ENCODE results near the gene RNASEH2C. TPM values are rescaled to one million over a fixed set of nuclear protein-coding genes. Genes with fewer than 3 reads are reported as not detected.
"Not testable (repeated sequence)": the region's sequence is repeated elsewhere in the genome, so short reads cannot be mapped to it uniquely, and the experiment has no call there.

Gene RNASEH2C
- total RNA-seq, 2 donors from 2014 or later = 35.4 to 37.1 TPM

- peaks cover 12 to 25% of the 10 kb centered on the region in 2 donors for H3K36me3 Mint-ChIP-seq (ENCODE audit: insufficient read depth in 2 of 2)
- H3K27ac Mint-ChIP-seq = peak overlapping the region; percentile 93
- ATAC-seq (replicated peaks in 1 of 2) (no peak), DNase-seq (no peak)
- no peaks in the 10 kb centered on the region for H3K9me3 Mint-ChIP-seq
- H3K4me3 Mint-ChIP-seq = peak overlapping the region; percentile 73 to 94
- peaks cover 56% of the 10 kb centered on the region for H3K4me1 Mint-ChIP-seq (ENCODE audit: low read depth)
- H3K27me3 Mint-ChIP-seq (ENCODE audit: low read depth) = no peaks in the 10 kb centered on the region
These were observed 7.2 kb downstream of the RNASEH2C start for GRCh38 chr11:65713212-65713969.

- no peak for ATAC-seq (replicated peaks in 1 of 2)
- peak overlapping the region; percentile 80 for H3K27ac Mint-ChIP-seq
These were observed 7.9 kb downstream of the RNASEH2C start for GRCh38 chr11:65712633-65713076.

GRCh38 chr11:65711785-65712632 is 8.6 kb downstream of the RNASEH2C start, which contains the start of gene KAT5:
TSS of gene KAT5 (plus strand) at chr11:65712252. CDS start at chr11:65712268, 16 bp downstream.
- Mint-ChIP-seq H3K27ac (peak within 1 kb of the TSS; percentile 80), H3K9me3 (no peaks in the 10 kb centered on the region), H3K27me3 (ENCODE audit: low read depth) (no peaks in the 10 kb centered on the region), H3K36me3 (ENCODE audit: insufficient read depth in 2 of 2) (peaks cover 12 to 23% of the 10 kb centered on the region in 2 donors), H3K4me1 (ENCODE audit: low read depth) (peaks cover 44% of the 10 kb centered on the region), H3K4me3 (peak within 1 kb of the TSS; percentile 79 to 94)
- ATAC-seq (replicated peaks in 1 of 2) (peak; percentile 90 to 91), DNase-seq (peak; percentile 98 to 99)

More at GRCh38 chr11:65712633-65713076, 7.9 kb downstream of the RNASEH2C start:
- peaks cover 48% of the 10 kb centered on the region for H3K4me1 Mint-ChIP-seq (ENCODE audit: low read depth)
- peak overlapping the region; percentile 79 to 94 for H3K4me3 Mint-ChIP-seq
- H3K9me3 Mint-ChIP-seq = no peaks in the 10 kb centered on the region
- DNase-seq = no peak
- peaks cover 12 to 25% of the 10 kb centered on the region in 2 donors for H3K36me3 Mint-ChIP-seq (ENCODE audit: insufficient read depth in 2 of 2)
- no peaks in the 10 kb centered on the region for H3K27me3 Mint-ChIP-seq (ENCODE audit: low read depth)

DNA sequence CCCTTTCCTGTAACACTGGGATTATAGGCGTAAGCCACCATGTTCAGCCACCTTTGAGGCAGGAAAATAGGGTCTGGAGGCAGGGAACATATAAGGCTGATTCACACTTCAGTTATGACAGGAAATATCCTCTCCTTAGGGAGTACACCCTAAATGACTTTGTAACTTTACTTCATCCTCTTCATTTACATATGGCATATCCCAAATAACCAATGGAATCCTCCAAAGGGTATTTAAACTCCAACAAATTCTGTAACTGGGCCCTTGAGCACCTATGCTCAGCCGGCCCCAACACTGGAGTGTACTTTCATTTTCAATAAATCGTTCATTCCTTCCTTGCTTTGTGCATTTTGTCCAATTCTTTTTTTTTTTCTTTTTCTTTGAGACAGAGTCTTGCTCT is 10.2 kb downstream of the RNASEH2C start:
- no peaks in the 10 kb centered on the region for H3K27me3 Mint-ChIP-seq (ENCODE audit: low read depth)
- peak overlapping the region in 1 of 2 donors; percentile 79 for H3K4me3 Mint-ChIP-seq
- H3K4me1 Mint-ChIP-seq (ENCODE audit: low read depth) = peaks cover 46% of the 10 kb centered on the region
- DNase-seq = no peak
- no peaks in the 10 kb centered on the region for H3K9me3 Mint-ChIP-seq
- no peak for ATAC-seq (replicated peaks in 1 of 2)
- H3K27ac Mint-ChIP-seq = no peak overlapping the region
- peaks cover 8 to 17% of the 10 kb centered on the region in 2 donors for H3K36me3 Mint-ChIP-seq (ENCODE audit: insufficient read depth in 2 of 2)

DNA sequence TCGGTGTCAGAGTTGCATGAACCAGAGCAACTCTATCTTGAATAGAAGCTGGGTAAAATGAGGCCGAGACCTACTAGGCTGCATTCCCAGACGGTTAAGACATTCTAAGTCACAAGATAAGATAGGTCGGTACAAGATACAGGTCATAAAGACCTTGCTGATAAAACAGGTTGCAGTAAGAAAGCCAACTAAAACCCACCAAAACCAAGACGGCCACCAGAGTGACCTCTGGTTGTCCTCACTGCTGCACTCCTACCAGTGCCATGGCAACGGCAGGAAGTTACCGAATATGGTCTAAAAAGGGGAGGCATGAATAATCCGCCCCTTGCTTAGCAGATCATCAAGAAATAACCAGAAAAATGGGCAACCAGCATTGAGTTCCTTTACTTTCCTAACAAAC is 10.9 kb downstream of the RNASEH2C start:
- Mint-ChIP-seq H3K4me3 (no peak overlapping the region), H3K27me3 (ENCODE audit: low read depth) (no peaks in the 10 kb centered on the region), H3K36me3 (ENCODE audit: insufficient read depth in 2 of 2) (peaks cover 7 to 9% of the 10 kb centered on the region in 2 donors), H3K4me1 (ENCODE audit: low read depth) (peaks cover 38% of the 10 kb centered on the region), H3K9me3 (no peaks in the 10 kb centered on the region), H3K27ac (no peak overlapping the region)
- ATAC-seq (replicated peaks in 1 of 2) (no peak), DNase-seq (no peak)

- peaks cover under 1% of the 10 kb centered on the region in 2 donors for H3K36me3 Mint-ChIP-seq (ENCODE audit: insufficient read depth in 2 of 2)
- DNase-seq (no peak), ATAC-seq (replicated peaks in 1 of 2) (no peak)
- no peak overlapping the region for H3K27ac Mint-ChIP-seq
- no peak overlapping the region for H3K4me3 Mint-ChIP-seq
- no peaks in the 10 kb centered on the region for H3K27me3 Mint-ChIP-seq (ENCODE audit: low read depth)
- no peaks in the 10 kb centered on the region for H3K9me3 Mint-ChIP-seq
- H3K4me1 Mint-ChIP-seq (ENCODE audit: low read depth) = peaks cover 30% of the 10 kb centered on the region
These were observed 12.1 kb downstream of the RNASEH2C start for GRCh38 chr11:65708451-65708850.

- not testable (repeated sequence) for H3K36me3 Mint-ChIP-seq (ENCODE audit: insufficient read depth in 2 of 2); H3K27ac Mint-ChIP-seq; DNase-seq; H3K9me3 Mint-ChIP-seq; ATAC-seq (replicated peaks in 1 of 2); H3K27me3 Mint-ChIP-seq (ENCODE audit: low read depth)
- H3K4me3 Mint-ChIP-seq = peak overlapping the region; percentile 36 to 57
- H3K4me1 Mint-ChIP-seq (ENCODE audit: low read depth) = peaks cover 20% of the 10 kb centered on the region
These were observed 13.6 kb downstream of the RNASEH2C start for GRCh38 chr11:65707002-65707401.

- not testable (repeated sequence) for H3K27me3 Mint-ChIP-seq (ENCODE audit: low read depth); H3K36me3 Mint-ChIP-seq (ENCODE audit: insufficient read depth in 2 of 2); H3K27ac Mint-ChIP-seq; H3K9me3 Mint-ChIP-seq
- ATAC-seq (replicated peaks in 1 of 2) = peak in 1 of 2 donors; percentile 30
- peaks cover 20% of the 10 kb centered on the region for H3K4me1 Mint-ChIP-seq (ENCODE audit: low read depth)
- peak; percentile 81 to 84 for DNase-seq
- H3K4me3 Mint-ChIP-seq = peak overlapping the region; percentile 44 to 57
These were observed 14.3 kb downstream of the RNASEH2C start for GRCh38 chr11:65706303-65706763.

DNA sequence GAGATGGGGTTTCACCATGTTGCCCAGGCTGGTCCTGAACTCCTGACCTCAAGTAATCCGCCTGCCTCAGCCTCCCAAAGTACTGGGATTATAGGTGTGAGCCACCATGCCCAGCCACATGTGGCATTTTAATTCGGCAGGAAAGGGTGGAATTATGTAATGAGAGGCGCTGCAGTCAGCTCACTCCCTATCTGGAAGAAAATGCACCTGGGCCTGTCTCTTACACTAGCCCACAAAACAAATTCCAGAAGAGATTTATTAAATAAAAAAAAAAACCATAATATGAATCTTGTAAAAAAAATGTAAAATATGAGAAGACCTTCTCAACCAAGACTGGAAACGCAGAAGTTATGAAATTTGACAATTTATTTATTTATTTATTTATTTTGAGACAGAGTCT is 16.8 kb downstream of the RNASEH2C start:
- no peak for ATAC-seq (replicated peaks in 1 of 2)
- Mint-ChIP-seq H3K4me3 (no peak overlapping the region), H3K36me3 (ENCODE audit: insufficient read depth in 2 of 2) (no peaks in the 10 kb centered on the region), H3K9me3 (no peaks in the 10 kb centered on the region), H3K27me3 (ENCODE audit: low read depth) (no peaks in the 10 kb centered on the region), H3K27ac (no peak overlapping the region), H3K4me1 (ENCODE audit: low read depth) (peaks cover 11% of the 10 kb centered on the region)
- no peak for DNase-seq

DNA sequence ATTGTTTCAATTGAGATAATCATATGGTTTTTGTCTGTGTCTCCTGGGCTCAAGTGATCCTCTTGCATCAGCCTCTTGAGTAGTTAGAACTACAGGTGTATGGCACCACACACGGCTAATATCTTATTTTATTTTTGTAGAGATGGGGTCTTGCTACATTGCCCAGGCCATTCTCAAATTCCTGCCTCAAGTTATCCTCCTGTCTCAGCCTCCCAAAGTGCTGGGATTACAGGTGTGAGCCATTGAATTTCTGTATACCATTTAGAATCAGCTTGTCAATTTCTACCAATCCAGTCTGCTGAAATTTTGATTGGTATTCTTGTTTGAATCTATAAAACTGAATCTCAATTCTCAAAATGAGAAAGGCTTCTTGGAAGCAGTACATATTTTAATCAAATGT is 18.9 kb downstream of the RNASEH2C start:
- ATAC-seq (replicated peaks in 1 of 2) (no peak), DNase-seq (no peak)
- no peaks in the 10 kb centered on the region for H3K9me3 Mint-ChIP-seq
- no peaks in the 10 kb centered on the region for H3K27me3 Mint-ChIP-seq (ENCODE audit: low read depth)
- peaks cover 6% of the 10 kb centered on the region for H3K4me1 Mint-ChIP-seq (ENCODE audit: low read depth)
- H3K27ac Mint-ChIP-seq = no peak overlapping the region
- no peak overlapping the region for H3K4me3 Mint-ChIP-seq
- no peaks in the 10 kb centered on the region for H3K36me3 Mint-ChIP-seq (ENCODE audit: insufficient read depth in 2 of 2)

DNA sequence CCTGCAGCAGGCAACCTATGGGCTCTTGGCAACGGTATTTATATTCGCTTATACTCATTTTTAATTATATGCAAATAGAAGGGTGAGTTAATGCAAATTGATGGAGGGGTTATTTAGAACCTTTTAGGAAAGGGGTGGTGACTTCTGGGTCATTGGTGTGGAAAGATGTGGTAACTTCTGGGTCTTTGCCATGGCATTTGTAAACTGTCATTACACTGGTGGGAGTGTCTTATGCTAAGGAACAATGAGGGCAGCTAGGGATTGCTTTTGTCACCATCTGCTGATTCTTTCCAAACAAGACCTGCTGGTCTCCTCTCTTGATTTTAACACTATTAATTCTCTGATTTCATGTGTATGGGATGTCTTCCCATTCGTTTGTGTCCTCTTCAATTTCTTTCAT is 20.2 kb downstream of the RNASEH2C start:
- H3K4me3 Mint-ChIP-seq = no peak overlapping the region
- no peak overlapping the region for H3K27ac Mint-ChIP-seq
- ATAC-seq (replicated peaks in 1 of 2) (no peak), DNase-seq (no peak)
- no peaks in the 10 kb centered on the region for H3K36me3 Mint-ChIP-seq (ENCODE audit: insufficient read depth in 2 of 2)
- no peaks in the 10 kb centered on the region for H3K4me1 Mint-ChIP-seq (ENCODE audit: low read depth)
- H3K9me3 Mint-ChIP-seq = no peaks in the 10 kb centered on the region
- no peaks in the 10 kb centered on the region for H3K27me3 Mint-ChIP-seq (ENCODE audit: low read depth)

GRCh38 chr11:65699306-65699705 is 21.3 kb downstream of the RNASEH2C start:
- no peaks in the 10 kb centered on the region for H3K9me3 Mint-ChIP-seq
- ATAC-seq (replicated peaks in 1 of 2) = no peak
- H3K4me3 Mint-ChIP-seq = no peak overlapping the region
- no peaks in the 10 kb centered on the region for H3K27me3 Mint-ChIP-seq (ENCODE audit: low read depth)
- no peaks in the 10 kb centered on the region for H3K4me1 Mint-ChIP-seq (ENCODE audit: low read depth)
- no peak for DNase-seq
- H3K36me3 Mint-ChIP-seq (ENCODE audit: insufficient read depth in 2 of 2) = no peaks in the 10 kb centered on the region
- H3K27ac Mint-ChIP-seq = no peak overlapping the region

- ATAC-seq (replicated peaks in 1 of 2) (no peak), DNase-seq (no peak)
- Mint-ChIP-seq H3K36me3 (ENCODE audit: insufficient read depth in 2 of 2) (no peaks in the 10 kb centered on the region), H3K4me1 (ENCODE audit: low read depth) (no peaks in the 10 kb centered on the region), H3K27ac (no peak overlapping the region), H3K4me3 (no peak overlapping the region), H3K9me3 (no peaks in the 10 kb centered on the region), H3K27me3 (ENCODE audit: low read depth) (no peaks in the 10 kb centered on the region)
These were observed 22.4 kb downstream of the RNASEH2C start for GRCh38 chr11:65698205-65698604.
